COLO829 (cell line): ENCODE measurements around the gene WASF2.
A peak's percentile ranks its signal among the peaks of the same experiment; 100 is the strongest.
"Not testable (repeated sequence)": the region's sequence is repeated elsewhere in the genome, so short reads cannot be mapped to it uniquely, and the experiment has no call there.

ENCODE experiments used
- DNase-seq: peaks from one replicate; pipeline ENCODE4 v3.0.0; 2012; ENCODE audit warnings: low spot score

The WASF2 gene, protein sequence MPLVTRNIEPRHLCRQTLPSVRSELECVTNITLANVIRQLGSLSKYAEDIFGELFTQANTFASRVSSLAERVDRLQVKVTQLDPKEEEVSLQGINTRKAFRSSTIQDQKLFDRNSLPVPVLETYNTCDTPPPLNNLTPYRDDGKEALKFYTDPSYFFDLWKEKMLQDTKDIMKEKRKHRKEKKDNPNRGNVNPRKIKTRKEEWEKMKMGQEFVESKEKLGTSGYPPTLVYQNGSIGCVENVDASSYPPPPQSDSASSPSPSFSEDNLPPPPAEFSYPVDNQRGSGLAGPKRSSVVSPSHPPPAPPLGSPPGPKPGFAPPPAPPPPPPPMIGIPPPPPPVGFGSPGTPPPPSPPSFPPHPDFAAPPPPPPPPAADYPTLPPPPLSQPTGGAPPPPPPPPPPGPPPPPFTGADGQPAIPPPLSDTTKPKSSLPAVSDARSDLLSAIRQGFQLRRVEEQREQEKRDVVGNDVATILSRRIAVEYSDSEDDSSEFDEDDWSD

DNA sequence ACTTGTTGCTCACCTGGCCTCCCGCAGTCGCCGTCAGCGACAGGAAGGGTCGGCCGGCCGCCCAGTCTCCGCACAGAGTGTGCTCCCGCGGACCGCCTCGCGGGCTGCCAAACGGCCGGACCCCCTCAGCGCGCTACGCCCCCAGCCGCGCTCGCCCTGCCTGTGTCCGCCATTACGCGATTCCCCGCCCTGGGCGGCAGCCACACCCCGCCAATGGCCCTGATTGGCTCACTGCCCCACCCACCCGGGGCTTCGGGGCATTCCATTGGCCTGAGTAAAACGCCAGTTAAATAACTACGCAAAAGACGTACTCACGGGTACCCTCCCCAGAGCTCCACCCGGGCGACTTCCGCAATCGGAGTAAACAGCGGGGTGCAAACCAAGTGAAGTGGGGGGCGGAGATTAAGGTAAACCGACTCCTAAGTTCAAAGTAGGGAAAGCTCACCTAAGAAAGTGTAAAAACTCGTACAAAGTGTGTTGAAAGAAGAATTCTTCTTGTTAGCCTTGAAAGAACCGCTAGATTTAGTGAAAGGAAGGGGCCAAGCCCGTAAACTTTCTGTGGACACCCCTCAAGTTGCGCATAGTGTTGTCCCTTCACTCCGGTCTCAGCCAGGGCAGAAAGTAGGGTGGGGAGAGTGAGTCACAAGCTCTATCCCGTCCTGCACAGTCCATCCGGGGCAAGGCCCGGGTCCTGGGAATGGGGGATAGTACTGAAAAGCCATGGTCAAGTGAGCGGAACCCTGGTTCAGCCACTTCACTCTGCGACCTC is at the start of gene WASF2:
WASF2 (minus strand) TSS at position 195 of the 769 bp plus-strand sequence. CDS start 61,277 bp downstream, outside the sequence.
- peak; percentile 78 for DNase-seq

DNA sequence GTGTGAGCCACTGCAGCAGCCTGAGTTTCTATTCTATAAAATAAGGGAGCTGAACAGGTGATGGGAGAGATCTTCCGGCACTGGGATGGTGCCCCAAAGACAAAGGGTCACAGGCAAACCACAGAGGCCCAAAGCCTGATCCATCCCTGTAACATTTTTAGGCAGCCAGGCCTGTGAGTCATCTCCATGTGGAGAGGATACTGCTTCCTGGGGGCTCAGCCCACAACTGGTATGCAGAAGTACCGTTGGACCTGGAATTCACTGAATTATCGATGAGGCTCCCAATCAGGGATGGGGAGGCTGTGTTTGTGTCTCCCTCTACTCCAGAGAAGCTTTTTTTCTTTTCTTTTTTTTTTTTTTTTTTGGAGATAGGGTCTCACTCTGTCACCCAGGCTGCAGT is 48.8 kb upstream of the WASF2 start:
- no peak for DNase-seq

DNA sequence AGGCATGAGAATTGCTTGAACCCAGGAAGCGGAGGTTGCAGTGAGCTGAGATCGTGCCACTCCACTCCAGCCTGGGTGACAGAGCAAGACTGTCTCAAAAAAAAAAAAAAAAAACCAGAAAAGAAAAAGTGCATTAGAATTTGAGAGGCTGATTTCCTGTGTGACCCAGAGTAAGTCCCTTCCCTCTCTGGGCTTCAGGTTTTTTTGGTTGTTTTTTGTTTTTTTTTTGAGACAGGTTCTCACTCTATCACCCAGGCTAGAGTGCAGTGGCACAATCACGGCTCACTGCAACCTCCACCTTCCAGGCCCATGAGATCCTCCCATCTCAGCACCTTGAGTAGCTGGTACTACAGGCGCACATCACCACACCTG is 48.3 kb upstream of the WASF2 start:
- not testable (repeated sequence) for DNase-seq

DNA sequence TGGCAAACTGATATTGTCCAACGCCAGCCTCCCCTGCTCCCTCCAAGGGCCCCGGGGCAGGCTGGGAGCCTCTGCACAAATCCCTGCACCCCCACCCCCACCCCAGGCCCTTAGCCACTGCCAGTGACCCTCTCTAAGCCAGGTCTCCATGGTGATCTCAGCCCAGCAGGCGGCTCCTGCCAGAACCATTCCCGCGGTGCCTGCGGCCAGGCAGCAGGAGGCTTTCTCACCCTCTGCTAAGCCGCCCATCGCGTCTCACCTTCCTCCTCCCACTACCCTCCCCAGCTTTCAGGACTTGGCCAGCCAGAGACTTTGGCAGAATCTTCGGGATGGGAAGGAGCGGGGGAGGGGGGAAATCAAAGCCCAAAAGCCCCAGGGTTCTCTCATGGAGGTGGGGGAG is 46.8 kb upstream of the WASF2 start:
- DNase-seq, result no peak

DNA sequence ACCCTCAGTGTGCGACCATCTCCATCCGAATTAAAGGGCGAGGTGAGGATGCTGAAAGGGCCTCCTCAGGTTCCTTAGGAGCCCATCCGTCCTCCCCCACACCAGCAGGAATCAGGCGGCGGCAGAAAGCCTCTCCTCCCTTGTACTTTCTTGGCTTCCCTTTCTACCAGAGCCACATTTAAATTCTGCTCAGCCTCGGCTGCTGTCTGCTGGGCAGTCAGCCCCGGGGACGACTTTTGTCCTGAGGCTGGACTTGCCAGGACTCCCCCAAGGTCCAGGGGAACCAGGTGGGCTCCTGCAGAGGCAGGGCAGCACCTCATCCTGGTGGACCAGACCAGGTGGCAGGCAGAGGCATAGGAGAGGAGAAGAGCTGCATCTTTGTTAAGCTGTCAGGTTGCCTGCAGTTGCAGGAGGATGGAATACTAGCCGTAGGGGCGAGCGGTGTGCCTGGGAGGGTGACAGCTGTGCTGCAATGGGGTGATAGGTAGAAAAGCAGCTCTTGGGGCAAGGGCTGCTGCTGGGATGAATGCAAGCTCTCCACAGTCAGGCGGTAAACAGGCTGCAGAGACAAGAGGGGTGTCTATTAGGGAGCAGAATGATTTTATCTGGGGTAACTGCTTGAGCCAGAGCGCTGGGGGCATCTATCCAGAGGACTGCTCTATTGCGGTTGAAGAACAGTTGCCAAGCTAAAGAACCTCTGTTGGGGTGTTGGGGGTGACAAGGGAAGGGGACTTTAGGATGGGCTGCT is 46.2 kb upstream of the WASF2 start:
- DNase-seq, result no peak

DNA sequence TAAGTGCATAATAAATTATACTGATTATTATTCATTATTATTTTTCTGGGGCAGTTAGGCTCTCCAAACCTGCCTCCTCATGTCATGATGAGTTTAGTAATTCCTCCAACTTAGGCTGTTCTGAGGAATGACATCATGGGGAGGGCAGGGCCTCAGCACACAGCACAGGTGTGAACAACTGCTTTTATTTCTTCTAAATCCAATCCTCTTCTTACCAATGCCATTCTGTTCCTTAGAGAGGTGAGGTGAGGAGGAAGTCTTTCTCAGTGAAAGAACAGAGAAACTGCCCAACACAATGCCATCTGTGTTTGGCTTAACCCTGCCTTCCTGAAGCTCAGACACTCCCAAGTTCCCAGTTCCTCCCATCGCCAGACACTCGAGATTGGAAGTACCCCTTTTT is 45.4 kb upstream of the WASF2 start:
- no peak for DNase-seq

DNA sequence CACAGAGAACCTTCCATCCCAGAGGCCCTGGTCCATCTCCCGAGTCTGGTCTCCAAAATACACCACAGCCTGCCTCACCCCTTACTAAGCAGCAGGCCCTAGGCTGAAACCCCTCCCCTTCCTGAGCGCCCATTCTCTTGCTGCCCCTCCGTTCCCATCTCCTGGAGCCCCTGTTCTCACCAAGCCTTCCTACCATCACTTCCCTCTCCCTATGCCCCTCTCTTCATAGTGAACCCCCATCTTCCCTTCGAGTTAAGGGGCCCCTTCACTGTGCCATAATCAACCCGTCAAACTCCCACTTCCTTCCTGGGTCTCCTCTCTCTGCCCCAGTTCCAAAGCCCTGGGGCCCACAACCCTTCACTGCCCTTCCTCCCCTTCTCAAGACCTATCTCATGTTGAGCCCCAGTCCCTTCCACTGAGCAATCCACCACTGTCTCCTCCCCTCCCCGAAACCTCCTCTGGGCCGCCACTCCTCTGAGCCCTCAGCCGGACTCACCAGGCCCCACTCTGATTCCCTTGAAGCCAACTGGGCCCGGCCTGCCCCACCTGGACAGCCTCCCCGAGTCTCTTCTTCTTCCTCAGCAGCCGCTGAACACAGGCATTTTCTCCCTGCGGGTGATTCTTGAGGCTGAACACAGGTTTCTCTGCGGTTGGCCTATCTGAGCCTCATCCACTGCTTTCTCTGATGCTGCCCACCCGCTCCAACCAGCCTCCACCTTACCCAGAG is 42.2 kb upstream of the WASF2 start:
- no peak for DNase-seq

DNA sequence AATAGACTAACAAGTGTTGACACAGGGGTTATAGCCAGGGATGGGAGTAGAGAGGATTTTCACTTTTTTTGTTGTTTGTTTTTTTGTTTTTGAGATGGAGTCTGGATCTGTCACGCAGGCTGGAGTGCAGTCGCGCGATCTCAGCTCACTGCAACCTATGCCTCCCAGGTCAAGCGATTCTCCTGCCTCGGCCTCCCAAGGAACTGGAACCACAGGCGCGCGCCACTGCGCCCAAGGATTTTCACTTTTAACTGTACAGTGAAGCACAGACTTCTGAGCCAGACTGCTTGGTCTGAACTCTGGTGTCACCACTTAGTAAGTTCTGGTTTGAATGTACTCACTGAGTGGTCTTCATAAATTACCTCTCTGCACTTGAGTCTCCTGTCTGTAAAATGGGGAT is 40.2 kb upstream of the WASF2 start:
- no peak for DNase-seq

DNA sequence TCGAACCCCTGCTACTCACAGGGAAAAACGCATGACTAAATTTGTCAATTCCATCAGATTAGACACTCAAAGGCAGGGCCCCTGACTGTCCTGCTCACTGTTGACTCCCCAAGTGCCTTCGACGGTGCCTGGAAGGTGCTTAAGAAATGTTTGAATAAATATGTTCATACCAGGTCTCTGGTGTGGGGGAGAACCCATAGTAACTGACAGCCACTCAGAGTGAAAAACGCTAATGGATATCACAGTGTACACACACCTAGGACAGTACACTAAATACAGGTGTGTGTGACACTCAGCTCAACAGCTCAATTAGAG is 39.7 kb upstream of the WASF2 start:
- DNase-seq, result no peak

DNA sequence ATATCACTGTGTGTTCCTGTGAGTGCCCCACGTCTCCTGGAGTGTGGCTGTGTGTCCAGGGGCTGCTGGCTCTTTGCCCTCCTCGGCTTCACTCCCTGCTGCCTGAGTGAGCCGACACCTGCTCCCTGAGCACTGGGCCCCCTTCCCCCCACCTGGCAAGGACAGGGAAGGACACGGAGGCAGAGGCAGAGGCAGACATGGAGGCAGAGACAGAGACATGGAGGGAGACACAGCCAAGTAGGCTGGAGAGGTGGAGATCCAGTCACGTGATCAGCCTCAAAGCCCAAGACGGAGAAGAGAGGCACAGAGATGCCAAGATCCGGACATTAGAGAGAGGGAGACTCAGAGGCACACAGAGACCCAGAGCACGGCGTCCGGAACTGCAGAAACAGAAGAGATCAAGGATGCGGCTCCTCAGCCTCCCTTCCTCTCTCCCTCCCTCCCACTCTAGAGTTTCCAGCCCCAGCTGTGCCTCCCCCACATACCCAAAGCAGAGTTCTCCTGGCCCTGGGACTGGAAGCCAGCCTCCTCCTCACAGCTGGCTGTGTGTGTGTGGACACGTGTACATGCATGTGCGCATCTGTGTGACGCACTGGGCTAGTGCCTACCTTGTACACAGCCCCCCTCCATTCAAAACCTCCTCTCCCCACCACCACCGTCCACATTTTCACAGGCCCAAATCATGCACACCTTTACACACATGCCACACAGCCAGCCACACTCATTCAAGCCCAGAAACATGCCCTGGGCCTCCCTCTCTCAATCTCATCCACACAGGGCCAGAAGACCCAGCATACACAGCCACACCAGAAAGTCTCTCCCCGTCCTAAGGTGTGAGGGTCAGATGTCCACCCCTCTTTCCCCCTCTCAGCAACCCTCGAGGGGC is 39.1 kb upstream of the WASF2 start:
- DNase-seq, result no peak

DNA sequence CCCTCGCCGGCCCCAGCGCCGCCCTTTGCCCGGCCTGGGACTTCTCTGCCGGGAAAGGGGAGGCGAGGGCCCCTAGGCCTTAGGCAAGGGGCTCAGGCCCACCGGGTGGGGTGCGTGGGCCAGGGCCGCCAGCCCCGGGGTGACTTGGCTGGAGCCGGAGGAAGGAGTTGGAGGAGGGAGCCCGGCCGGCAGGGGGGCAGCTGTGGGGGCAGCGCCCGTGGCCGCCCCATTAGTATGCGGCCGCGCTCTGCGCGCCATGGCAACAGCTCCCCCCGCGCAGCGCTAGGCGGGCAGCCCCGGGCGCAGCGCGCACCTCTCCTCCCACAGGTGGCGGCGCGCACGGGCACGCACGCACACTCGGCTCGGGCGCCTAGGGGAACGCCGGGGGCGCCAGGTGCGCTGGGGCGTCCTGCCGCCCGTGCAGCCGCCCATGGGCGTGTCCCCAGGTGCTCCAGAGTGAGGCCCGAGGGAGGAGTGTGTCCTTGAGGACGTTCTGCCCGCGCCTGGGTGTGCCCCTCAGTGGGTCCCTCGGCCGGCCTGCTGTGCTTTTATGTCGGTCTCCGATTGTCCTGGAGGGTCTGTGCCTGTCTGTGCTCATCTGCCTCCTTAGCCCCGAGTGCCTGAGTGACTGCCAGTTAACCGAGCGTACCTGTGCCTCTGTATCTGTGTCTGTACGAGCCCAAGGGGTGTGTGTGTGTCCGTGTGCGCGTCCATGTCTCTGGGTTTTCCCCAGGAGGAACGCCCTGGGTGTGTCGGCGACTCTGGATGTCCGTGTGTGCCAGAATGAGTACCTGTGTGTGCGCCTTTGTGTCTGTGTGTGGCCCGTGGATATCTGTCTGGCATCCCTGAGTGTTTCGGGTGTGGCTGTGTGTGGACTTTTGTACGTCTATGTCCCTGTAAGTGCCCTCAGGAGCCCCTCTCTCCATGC is 38.2 kb upstream of the WASF2 start:
- DNase-seq, result no peak

DNA sequence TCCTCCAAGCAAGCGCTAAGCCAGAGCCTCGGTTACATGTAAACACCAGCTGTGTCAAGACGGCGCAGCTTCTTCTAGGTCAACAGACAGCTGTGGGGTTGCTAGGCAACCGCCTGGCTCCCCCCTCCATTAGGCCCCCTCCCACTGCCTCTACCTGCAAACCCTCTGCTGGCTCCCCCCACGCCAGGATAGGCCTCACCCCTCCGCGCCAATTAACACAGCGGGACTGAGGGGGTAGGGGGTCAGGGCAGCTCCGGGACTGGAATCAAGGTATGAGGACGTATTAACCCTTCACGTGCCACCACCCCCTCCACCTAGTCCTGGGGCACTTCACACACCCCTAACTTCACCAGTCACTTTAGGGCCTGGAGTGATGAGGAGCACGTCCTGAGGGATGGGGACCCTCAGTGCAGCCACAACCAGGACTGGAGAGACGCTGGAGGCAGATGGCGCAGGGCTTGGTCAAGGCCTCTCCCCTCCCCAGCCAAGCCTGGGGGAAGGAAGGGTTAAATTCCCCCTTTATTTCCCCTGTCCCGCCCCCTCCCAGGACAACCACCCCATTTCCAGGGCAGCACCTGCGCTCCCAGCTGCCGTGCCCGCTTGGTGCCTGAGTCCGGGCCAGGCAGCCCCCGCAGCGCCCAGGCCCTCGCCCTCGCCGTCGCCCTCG is 37.4 kb upstream of the WASF2 start:
- no peak for DNase-seq

DNA sequence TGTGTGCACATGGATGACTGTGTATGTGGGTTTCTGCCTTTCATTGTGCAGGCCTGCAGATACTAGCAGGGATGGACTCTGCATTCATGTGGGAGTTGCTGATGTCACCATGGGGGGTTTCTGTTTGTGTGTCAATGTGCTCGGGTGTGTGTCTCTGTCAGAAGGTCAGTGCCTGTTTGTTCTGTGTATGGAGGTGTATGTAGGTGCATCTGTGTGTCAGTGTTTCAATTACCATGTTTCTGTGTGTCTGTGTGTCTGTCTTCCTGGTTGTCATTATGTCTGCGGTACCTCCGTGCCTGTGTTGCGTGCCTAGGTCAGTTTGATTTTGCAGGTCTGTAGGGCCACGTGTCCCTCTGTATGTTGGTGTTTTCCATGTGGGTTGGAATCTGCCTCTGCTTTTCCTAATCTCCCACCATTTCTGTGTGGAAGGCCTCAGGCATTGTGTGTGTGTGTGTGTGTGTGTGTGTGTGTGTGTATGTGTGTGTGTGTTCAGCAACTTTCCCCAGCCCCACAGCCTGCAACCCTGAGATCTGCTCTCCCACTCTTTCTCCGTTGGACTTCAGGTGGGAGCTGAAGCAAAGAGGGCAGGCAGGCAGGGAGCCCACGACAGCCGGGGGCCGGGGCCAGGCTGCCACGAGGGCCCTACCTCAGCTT is 36.7 kb upstream of the WASF2 start:
- DNase-seq, result no peak

DNA sequence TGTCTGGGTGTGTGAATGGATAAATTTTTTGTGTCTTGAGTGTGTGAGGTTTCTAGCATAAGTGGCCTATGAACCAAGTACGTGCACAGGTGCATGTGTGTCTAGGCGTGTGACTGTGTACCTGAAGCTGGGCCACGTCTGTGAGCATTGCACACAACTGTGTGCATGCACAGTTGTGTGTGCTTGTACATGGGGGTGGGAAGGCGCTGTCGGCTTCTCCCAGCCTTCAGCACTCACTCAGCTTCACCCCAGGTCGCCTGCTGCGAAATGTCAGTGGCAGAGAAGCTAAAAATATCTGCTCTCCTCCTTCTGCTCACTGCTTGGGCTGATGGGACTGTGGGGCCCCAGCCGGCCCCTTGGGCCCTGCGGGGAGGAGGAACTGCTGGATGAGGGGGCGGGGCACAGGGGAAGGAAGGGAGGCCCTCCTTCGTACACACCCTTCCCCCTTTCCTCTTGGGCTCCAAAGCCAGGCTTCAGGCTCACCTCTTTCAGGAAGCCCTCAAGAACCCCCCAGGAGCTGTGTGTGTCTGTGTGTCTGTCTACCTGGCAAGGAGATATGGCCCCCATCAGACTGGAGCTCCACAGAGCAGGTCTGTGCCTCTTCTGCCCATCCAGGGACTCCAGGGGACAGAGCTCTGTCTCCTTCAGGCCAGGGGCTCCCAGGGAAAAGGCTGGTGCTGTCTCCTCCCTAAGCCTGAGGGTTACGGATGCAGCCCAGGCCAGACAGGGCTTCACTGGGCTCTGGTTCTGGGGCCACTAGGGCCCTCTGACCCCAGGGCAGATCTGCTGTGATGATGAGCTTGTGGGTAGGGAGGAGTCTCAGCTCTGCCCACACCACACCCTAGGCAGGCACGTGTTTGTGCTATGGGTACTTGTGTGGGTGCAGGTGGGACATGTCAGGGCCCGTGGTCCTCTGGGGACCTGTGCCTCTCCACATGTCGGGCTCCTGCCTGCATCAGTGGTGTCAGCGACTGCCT is 35.6 kb upstream of the WASF2 start:
- DNase-seq, result no peak

DNA sequence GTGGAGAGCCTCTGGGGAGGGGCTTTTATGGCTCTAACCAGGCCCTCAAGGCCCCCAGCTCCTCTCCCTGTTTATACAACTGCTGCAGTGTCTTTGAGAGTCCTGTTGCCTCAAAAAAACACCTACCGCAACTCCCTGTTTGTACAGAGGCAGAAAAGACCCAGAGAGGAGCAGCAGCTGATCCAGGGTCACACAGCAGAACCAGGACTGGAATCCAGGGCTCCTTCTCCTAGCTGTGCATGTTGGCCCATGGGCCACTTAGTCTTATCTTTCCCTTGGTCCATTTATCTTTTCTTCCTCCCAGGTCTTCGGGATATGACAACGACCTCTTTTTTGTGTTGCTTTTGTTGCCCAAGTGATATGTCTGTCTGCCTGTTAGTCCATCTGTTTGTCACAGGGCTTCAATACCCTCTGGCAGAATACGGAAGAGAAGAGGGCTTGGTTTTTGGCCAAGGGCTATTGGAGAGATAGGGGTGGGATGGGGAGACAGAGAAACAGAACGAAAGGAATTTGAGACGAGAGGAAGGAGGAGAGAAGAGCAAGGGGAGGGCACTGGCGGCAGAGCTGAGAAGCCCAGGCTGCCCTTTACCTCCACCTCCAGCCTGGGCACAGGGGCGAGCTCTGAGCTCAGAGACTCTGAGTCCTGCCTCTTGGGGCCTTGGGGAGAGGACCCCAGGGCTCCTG is 33.5 kb upstream of the WASF2 start:
- no peak for DNase-seq

DNA sequence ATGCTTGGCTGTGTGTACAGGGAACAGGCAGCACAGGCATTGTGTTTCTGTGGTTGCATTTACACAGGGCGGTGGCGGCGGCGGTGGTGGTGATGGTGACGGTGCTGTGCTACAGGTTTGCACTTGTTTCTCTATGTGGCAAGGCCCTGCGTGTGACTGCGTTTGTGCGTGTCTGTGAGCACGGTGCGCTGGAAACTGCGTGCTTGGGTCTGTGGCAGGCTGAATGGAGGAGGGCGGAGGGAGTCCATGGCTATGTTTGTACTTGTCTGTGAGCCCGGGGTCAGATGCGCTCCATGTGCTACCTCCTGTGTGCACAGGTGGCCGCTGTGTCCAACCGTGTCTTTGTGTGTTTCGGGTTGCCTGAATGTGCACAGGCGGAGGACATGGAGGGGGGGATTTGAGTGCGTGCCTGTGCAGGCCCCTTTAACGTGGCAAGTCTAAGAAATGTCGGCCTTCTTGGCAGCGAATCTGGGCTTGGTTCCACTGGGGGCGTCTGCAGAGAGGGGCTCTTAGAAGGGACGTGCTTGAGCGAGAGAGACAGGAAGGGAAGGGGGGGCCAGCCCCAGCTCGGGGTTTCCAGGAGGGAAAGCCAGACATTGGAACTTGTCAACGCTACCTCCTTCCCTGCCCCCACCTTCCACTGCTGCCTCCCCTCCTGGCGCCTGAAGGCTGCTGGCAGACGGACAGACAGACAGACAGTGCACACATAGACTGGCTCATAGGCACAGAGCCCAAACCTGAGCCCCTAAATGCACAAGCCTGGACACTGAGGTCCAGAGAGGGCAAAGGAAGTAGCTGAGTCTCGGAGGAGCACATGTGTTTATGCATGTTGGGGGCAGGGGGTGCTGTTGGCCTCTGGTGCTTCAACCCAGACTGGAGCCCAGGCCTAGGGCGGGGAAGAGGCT is 32.7 kb upstream of the WASF2 start:
- DNase-seq, result no peak
